ENCODE results near the gene NRG4. TPM values are rescaled to one million over a fixed set of nuclear protein-coding genes. Genes with fewer than 3 reads are reported as not detected.

The NRG4 gene
- total and polyA plus RNA-seq, 8 donors = 0.32 to 3.7 (median 2.3) TPM

DNA sequence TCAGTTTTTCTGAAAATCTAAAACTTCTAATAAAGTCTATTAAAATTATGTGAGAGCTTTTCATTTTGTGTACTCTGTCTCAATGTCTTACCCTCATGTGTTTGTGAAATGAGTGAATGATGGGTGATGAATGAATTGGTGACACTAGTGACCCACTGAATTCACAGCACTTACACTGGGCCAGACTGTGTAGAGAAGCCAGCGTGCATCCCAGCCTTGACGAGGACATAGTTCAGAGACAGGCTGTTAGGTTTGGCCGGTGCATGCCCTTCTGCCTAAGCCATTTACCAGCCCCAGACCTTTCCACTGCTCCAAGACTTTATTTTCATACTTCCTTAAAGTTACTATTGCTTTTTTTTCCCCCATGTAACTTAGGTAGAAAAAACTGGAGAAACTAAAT is 69.8 kb downstream of the NRG4 start:
- Histone ChIP-seq H3K36me3 (peaks cover 0 to 8% of the 10 kb centered on the region in 2 donors), H3K4me1 (no peaks in the 10 kb centered on the region), H3K9me3 (no peaks in the 10 kb centered on the region), H3K27me3 (peaks cover 0 to 12% of the 10 kb centered on the region in 2 donors), H3K27ac (no peak overlapping the region), H3K4me3 (no peak overlapping the region)
- TF ChIP-seq, protein P1, sequence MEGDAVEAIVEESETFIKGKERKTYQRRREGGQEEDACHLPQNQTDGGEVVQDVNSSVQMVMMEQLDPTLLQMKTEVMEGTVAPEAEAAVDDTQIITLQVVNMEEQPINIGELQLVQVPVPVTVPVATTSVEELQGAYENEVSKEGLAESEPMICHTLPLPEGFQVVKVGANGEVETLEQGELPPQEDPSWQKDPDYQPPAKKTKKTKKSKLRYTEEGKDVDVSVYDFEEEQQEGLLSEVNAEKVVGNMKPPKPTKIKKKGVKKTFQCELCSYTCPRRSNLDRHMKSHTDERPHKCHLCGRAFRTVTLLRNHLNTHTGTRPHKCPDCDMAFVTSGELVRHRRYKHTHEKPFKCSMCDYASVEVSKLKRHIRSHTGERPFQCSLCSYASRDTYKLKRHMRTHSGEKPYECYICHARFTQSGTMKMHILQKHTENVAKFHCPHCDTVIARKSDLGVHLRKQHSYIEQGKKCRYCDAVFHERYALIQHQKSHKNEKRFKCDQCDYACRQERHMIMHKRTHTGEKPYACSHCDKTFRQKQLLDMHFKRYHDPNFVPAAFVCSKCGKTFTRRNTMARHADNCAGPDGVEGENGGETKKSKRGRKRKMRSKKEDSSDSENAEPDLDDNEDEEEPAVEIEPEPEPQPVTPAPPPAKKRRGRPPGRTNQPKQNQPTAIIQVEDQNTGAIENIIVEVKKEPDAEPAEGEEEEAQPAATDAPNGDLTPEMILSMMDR (IDR thresholded peaks at IDR 0.05) = no peak
- DNase-seq (no peak), ATAC-seq (no peak)
- intact Hi-C loops (cut with DNase I) = no loop called here

DNA sequence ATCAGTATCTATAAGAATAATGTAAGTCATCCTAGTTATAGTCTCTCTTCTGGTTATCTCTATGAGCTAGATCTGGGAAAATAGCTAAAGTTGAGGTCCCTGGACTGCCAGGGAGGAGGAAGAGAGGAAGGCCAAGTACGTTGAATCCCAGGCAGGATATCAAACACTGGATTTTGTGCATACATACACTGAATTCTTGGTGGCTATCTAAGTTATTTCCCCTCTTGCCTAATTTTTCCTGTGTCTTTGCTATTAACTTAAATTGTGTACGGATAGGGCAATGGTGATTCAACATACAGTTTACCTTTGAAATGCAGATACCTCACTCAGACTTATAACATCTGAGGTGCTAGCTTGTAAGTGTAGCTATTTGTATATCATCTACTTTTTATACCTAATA is 81.4 kb downstream of the NRG4 start:
- TF ChIP-seq, protein P1 (IDR thresholded peaks at IDR 0.05) = no peak
- Histone ChIP-seq H3K27ac (no peak overlapping the region), H3K9me3 (no peaks in the 10 kb centered on the region), H3K4me1 (peaks cover 0 to 6% of the 10 kb centered on the region in 2 donors), H3K36me3 (peaks cover 0 to 57% of the 10 kb centered on the region in 2 donors), H3K27me3 (no peaks in the 10 kb centered on the region), H3K4me3 (no peak overlapping the region)
- ATAC-seq (no peak), DNase-seq (no peak)
- intact Hi-C loops (cut with DNase I) = no loop called here

DNA sequence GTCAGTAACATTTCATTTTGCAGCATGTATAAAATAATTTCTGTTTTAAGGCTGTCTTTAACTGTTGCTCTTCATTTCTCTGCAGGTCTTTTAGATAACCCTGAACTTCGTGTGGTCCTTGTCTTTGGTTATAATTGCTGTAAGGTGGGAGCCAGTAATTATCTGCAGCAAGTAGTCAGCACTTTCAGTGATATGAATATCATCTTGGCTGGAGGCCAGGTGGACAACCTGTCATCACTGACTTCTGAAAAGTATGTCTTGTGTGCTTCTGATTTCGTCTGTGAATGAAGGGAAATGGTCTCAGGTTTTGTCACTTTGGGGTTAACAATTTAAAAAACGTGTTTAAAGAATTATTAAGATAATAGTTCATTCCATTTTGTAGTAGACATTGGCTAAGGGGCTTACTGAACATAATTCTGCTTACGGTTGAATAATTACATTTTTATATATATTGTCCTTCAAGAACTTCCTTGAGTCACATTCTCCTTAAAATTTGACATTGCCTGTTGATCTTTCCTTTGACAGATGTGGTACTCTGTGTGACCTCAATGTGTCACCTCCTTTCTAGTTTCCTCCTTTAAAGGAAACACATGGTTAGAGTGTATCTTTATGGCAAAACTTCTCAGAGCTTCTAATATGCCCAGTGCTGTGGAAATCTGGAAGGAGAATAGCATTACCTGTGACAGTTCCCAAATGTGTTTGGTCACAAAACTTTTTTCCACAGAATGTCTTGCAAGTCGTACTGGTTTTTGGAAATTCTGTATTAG is 82.2 kb downstream of the NRG4 start:
- Histone ChIP-seq H3K27me3 (no peaks in the 10 kb centered on the region), H3K27ac (no peak overlapping the region), H3K36me3 (peaks cover 0 to 48% of the 10 kb centered on the region in 2 donors), H3K4me3 (no peak overlapping the region), H3K9me3 (no peaks in the 10 kb centered on the region), H3K4me1 (peaks cover 0 to 10% of the 10 kb centered on the region in 2 donors)
- no peak for ATAC-seq
- intact Hi-C loops (cut with DNase I) = no loop called here
- no peak for DNase-seq
- TF ChIP-seq, protein P1 (IDR thresholded peaks at IDR 0.05) = no peak

DNA sequence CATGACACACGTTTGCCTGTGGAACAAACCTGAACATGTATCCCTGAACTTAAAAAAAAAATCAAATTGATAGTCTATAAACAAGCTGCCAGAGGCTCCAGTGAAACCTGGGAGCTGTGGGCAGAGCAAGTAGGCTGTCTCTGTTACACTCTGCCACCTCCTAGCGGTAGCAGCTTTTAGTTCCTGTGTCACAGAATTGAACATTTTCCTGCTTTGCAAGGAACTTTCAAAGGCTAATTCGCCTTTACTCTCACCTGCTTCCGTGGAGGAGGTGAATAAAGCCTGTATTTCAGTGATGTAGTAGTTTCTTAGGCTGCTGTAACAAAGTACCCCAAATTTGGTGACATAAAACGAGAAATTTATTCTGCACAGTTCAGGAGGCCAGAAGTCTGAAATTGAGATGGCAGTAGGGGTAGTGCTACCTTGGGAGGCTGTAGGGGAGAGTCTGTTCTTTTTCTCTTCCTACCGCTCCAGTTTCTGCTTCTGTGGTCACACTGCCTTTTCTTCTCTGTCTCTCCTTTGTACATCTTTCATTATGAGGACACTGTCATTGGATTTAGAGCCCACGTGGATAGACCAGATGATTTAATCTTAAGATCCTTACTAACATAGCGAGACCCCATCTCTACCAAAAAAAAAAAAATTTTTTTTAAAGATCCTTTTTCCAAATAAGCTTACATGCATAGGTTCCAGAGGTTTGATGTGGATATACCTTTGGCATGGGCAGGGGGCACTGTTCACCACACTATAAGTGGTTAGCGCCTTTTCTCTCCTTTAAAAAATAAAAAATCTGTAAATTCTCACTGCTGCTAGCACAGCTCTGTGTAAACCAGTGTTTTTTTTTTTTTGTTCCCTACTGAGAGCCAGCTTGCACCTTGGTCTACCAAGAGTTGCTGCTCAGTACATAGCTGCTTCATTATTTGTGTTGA is 83.3 kb downstream of the NRG4 start:
- intact Hi-C loops (cut with DNase I) = no loop called here
- no peaks in the 10 kb centered on the region for H3K9me3 ChIP-seq
- no peak overlapping the region for H3K27ac ChIP-seq
- no peak overlapping the region for H3K4me3 ChIP-seq
- TF ChIP-seq, protein P1 (IDR thresholded peaks at IDR 0.05) = no peak
- ATAC-seq (no peak), DNase-seq (no peak)
- no peaks in the 10 kb centered on the region for H3K27me3 ChIP-seq
- H3K36me3 ChIP-seq = peaks cover 0 to 39% of the 10 kb centered on the region in 2 donors
- peaks cover 0 to 13% of the 10 kb centered on the region in 2 donors for H3K4me1 ChIP-seq

DNA sequence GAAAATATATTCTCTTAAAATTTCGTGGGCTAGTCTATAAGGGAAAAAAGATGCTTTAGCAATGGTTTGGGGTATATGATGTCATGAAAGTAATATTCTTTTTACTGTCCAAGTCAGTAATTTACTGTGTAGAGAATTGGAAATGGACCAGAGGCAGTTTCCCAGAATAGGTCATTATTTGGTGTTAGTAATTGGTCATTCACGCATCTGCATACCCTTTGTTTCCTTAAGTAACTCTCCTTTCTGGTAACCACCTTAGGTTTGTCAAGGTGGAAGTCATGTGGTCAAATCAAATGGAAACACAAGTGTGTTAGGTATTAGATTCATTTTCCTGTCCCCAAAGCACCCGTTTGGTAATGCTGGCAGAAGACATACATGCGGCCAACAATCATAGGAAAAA is 84.6 kb downstream of the NRG4 start:
- Histone ChIP-seq H3K9me3 (no peaks in the 10 kb centered on the region), H3K27me3 (no peaks in the 10 kb centered on the region), H3K27ac (no peak overlapping the region), H3K4me3 (no peak overlapping the region), H3K4me1 (peaks cover 0 to 16% of the 10 kb centered on the region in 2 donors), H3K36me3 (peaks cover 0 to 26% of the 10 kb centered on the region in 2 donors)
- ATAC-seq (no peak), DNase-seq (no peak)
- intact Hi-C loops (cut with DNase I) = no loop called here
- TF ChIP-seq, protein P1 (IDR thresholded peaks at IDR 0.05) = no peak

All from left lung (tissue), 10 donors.